ENCODE data around the gene TENM4. TPM values are rescaled to one million over a fixed set of nuclear protein-coding genes. Genes with fewer than 3 reads are reported as not detected.

Gene TENM4
- total RNA-seq, 1 experiment from 2014 or later: 22.6 TPM

- peak; percentile 96 for DNase-seq (ENCODE audit: low read depth)
These were observed 21.7 kb downstream of the TENM4 start for GRCh38 chr11:79419120-79419519.

DNA sequence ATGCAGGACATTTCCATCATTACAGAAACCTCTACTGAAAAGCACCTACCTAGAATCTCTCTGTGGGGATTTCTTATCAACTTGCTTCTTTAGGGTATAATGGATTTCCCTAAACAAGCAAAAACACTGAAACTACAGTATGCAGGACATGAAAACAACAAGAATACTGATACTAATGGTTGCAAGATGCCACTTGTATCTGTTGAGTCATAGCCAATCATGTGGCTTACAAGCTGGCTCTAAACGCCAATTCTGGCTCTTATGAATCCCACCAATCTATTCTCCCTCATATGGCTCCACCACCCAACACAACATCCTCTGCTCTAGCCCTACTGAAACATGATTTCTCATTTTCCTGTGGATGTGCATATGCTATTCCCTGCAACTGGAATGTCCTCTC lies 22.6 kb downstream of the TENM4 start:
- no peak for DNase-seq (ENCODE audit: low read depth)

- DNase-seq (ENCODE audit: low read depth): peak; percentile 37
These were observed 23.5 kb downstream of the TENM4 start for GRCh38 chr11:79417069-79417920.

GRCh38 chr11:79415912-79416311 lies 24.9 kb downstream of the TENM4 start:
- DNase-seq (ENCODE audit: low read depth): no peak

DNA sequence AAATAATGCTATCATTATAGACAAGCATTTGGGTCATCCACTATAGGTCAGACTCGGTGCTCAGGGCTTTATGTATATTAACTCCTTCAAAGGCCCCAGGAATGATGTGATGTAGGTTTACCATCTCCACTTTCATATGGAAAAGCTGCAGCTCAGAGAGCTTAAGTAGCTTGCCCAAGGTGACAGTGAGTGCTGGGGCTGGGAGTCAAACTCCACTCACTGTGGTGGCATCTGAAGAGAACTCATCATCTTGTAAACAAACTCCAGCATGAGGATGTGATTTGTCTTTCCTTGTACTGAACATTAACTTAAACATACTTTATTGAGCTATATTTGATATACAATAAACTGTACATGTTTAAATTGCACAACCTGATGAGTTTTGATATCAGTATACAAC lies 25.4 kb downstream of the TENM4 start:
- DNase-seq (ENCODE audit: low read depth): peak; percentile 65

- peak; percentile 91 for DNase-seq (ENCODE audit: low read depth)
These were observed 26.0 kb downstream of the TENM4 start for GRCh38 chr11:79414644-79415317.

DNA sequence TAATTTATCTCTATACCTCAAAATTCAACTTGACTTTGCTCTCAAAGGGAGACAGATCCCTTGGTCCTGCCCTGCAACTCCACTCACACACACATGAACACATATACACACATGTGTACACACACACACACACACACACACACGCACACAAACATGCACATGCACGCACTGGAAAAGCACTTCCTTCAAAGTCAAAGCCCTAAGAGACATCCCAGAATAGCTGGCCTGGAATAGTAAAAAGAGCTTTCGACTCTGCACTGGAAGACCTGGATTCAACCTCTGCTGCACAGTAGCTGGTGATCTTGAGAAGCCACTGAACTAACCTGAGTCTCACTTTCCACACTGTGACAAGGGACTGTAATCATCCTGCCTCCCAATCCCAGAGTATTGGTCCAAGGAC lies 26.8 kb downstream of the TENM4 start:
- no peak for DNase-seq (ENCODE audit: low read depth)

DNA sequence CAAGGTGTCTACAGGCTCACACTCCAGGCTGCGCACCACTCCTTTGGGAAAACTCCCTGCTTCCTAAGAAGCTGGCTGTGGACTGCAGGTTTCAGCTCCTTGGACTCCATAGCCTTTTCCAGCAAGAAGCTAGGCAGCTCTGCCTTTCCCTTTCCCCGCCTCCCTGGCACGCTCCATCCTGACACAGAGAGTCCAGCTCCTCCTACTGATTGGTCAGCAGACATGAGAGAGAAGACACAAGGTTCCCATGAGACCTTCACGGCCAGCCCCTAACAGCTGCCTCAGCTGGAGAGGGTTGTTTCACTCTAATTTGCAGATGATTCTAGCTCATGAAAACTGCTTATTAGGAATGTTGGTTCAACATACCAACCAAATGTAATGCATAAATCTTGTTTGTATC lies 27.6 kb downstream of the TENM4 start:
- peak; percentile 86 for DNase-seq (ENCODE audit: low read depth)

- DNase-seq (ENCODE audit: low read depth): peak; percentile 50
These were observed 28.1 kb downstream of the TENM4 start for GRCh38 chr11:79412761-79413160.

GRCh38 chr11:79409330-79409729 lies 31.5 kb downstream of the TENM4 start:
- DNase-seq (ENCODE audit: low read depth): no peak

GRCh38 chr11:79406376-79406775 lies 34.5 kb downstream of the TENM4 start:
- DNase-seq (ENCODE audit: low read depth): no peak

DNA sequence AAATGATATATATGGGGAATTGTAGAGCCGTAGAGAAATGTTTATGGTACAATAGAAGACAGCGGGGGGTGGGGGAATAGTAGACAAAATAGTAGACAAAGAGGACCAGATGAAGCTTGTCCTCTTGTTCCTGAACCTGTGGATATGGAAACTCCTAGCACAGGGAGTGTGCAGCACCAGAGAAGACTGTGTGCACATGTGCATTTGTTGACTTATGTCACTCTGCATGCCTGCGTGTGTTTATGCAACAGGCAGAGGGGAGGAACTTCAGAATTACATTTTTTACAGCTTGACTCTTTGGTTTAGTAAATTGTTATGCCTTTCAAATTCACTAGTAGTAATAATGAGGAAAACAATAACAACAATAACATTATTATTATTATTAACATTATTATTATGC lies 36.0 kb downstream of the TENM4 start:
- no peak for DNase-seq (ENCODE audit: low read depth)

DNA sequence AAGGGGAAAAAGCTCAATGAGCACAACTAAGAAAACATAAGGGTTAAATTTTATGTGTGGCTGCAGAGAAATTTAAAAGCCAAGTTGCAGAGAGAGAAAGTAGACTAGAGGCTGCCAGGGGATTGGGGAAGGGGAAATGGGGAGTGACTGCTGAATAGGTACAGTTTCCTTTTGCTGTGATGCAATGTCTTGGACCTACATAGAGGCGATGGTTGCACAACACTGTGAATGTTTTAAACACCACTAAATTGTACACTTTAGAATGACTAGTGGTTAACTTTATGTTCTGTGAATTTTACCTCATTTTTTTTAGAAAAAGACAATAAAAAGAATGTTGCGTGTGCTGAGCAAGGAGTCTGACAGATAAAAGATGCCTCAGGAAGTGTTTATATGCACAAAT lies 36.5 kb downstream of the TENM4 start:
- no peak for DNase-seq (ENCODE audit: low read depth)

GRCh38 chr11:79403839-79404238 lies 37.0 kb downstream of the TENM4 start:
- no peak for DNase-seq (ENCODE audit: low read depth)

DNA sequence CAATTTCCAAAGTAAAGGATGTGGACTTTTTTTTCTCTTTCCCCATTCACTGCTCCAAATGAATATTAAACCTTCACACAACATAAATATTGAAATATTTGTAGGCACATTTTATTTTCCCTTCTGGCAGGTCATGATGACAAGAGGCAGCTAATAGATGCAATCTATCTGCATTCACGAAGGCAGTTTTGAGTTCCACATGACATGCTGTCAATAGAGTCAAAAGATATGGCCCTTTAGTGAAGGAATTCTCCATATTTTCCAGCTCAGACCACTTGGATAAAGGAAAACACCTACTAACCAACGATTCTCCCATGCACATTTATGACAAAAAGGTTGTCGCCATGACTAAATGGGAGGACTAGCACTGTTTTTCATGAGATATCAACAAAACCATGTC lies 37.9 kb downstream of the TENM4 start:
- no peak for DNase-seq (ENCODE audit: low read depth)

DNA sequence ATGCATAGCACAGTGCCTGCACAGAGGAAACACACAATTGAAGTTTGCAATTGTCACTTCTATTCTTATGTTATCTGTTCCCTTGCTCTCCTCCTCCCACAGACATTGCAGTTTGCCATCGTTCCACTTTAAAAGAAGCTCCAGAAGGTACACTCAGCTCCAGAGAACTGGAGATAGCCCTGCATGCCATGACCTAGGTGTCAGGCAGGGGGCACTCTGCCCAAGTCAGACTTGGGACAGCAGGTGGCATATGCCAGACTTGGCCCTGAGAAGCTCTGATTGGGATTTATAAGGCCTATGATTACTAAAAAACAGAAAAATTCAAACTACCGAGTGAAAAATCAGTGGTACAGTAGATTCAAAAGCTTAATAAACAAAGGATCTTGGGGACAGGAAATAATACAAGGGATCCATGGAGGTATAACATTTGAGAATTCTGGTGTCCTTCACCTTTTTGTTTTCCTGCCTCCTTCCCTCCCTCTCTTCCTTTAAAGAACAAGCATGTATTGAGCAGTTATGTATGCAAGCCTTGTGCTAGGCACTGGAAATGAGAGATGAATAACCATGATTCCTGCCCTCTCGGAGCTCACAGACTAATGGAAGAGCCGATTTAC lies 40.0 kb downstream of the TENM4 start:
- peak; percentile 60 for DNase-seq (ENCODE audit: low read depth)

DNA sequence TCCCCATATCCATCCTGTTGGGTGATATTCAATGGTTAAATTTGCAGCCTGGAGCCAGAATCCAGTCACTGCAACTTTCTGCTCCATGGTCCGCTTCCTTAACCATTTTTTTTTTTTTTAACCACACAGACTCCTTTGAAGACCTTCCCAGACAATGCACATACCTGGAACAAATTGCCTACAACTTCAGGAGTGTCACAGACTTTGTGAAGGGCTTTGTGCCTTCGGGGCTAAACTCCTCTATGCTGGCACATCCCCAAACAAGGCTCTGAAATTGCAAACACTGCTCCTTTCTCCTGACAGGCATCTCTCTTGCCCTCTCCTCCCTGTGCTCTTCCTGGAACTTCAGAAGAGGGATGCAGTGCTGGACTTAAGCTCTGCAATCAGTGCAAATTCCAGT lies 40.6 kb downstream of the TENM4 start:
- peak; percentile 67 for DNase-seq (ENCODE audit: low read depth)

- DNase-seq (ENCODE audit: low read depth): peak; percentile 90
These were observed 43.6 kb downstream of the TENM4 start for GRCh38 chr11:79397252-79397651.

- DNase-seq (ENCODE audit: low read depth): peak; percentile 91
These were observed 44.2 kb downstream of the TENM4 start for GRCh38 chr11:79396674-79397073.

DNA sequence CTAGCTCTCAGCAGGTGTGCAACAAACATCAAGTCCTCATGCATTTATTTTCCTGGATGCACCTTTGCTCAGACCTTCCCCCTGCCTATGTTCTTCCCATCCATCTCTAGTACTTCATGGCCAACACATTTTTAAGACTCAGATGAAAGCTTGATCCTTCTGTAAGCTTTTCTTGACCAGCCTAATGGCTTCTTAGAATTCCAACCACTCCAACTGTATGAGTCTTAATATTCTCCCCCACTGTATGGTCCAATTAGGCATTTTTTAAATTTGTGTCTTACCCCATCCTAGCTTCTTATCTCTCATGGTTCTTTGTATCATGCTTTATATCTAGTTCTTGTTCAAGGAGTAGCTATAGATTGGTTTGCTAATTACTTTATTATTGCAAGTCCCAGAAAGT lies 44.8 kb downstream of the TENM4 start:
- DNase-seq (ENCODE audit: low read depth): no peak

DNA sequence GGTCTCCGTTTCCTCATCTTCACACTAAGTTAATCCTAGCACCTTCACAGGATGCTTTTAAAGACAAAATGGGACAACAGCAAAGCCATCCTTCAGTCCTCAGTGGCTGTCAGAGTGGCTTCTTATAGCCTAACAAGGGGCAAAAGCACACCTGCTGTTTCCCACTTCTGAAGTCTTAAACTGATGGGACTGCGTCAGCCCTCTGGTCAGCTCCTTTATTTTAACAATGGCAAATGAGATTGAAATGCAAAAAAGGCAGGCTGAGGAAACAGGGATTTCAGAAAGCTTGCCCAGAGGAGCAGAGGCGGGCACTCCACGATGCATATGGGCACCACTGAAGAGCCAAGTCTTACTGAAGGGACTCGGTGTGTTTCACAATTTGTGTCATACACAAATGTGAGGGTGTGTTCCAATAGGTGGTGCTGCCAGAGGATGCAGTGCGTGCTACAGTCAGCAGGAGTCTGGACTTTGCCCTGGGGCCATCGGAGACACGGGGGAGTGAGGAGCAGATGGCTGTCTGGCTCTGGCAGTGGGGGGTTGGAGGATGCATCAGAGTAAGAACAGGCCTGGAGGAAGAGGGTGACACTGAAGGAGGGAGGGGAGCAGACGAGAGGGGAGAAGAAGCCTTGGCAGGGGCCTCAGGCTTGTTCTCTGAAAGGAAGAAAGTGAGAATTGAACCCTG lies 47.3 kb downstream of the TENM4 start:
- peak; percentile 68 for DNase-seq (ENCODE audit: low read depth)

GRCh38 chr11:79392161-79392560 lies 48.7 kb downstream of the TENM4 start:
- DNase-seq (ENCODE audit: low read depth): no peak

Data from M059J (cell line).